K562 (cell line): ENCODE data around the gene DNASE1L3. TPM values are rescaled to one million over a fixed set of nuclear protein-coding genes. Genes with fewer than 3 reads are reported as not detected.

Experiments
- ATAC-seq: fragments of 200-7000 bp; cut with Tn5 transposase; 3 replicates; pipeline ENCODE4 v1.9.1; 2020; ENCODE audit warnings: moderate library complexity
- BruUV-seq: library from RNA; stranded (reverse); fragments of 400-500 nt; replicated peaks from 2 replicates; lab custom pipeline; 2021; lab: Mats Ljungman, UMichigan
- CTCF ChIA-PET: fragments of 300-600 bp; formaldehyde crosslinking; extraction: SDS; loops from one replicate; lab custom pipeline; 2021; ENCODE audit warnings: low intra/inter-chr PET ratio; lab: Yijun Ruan, JAX
- POLR2A ChIA-PET: fragments of 300-600, 350-650 bp; sonication (Branson Sonifier 250); formaldehyde crosslinking; extraction: SDS; loops from one replicate; lab custom pipeline; 2021; ENCODE audit warnings: antibody characterized with exemption, inconsistent platforms; lab: Yijun Ruan, JAX
- DNase-seq, 4 experiments: peaks; one replicate each; pipeline versions ENCODE4 v3.0.0 to v3.0.0-alpha.2; 2011 to 2018; ENCODE audit warnings: low spot score in 3 of 4, mixed read lengths in 3 of 4; ENCODE audit errors: extremely low read depth in 1 of 4
- FAIRE-seq: peaks from 2 replicates; lab custom pipeline; 2011; peaks lifted over from hg19 to GRCh38; lab: Jason Lieb, UNC
- H2AFZ ChIP-seq: 2 replicates; pipeline ENCODE4 v1.6.0; 2011; ENCODE audit warnings: low read depth, low read length, control low read depth, inconsistent platforms
- H3K27ac ChIP-seq: fragments of 200-600 bp; 3 replicates; pipeline ENCODE4 v1.8.0; 2011; ENCODE audit warnings: low read depth, mild to moderate bottlenecking, control low read depth, inconsistent platforms, low read length, moderate library complexity, mixed read lengths; ENCODE audit errors: extremely low read depth
- H3K27me3 ChIP-seq, 2 experiments: fragments of 300-600 bp in 1 of 2; 2 replicates in 1 of 2; 3 replicates in 1 of 2; pipeline versions ENCODE4 v1.6.0 to v1.8.0; 2011; ENCODE audit warnings: inconsistent platforms in 2 of 2, low read length in 2 of 2, mild to moderate bottlenecking in 1 of 2, mixed read lengths in 1 of 2, moderate library complexity in 1 of 2; ENCODE audit not compliant: control insufficient read depth in 2 of 2, insufficient read depth in 2 of 2
- H3K36me3 ChIP-seq: fragments of 300-600 bp; 3 replicates; pipeline ENCODE4 v1.8.0; 2011; ENCODE audit warnings: mild to moderate bottlenecking, low read length, inconsistent platforms; ENCODE audit not compliant: control insufficient read depth, insufficient read depth
- H3K4me1 ChIP-seq, 2 experiments: fragments of 200-600 bp in 1 of 2; replicated peaks in 1 of 2; 2 replicates in 1 of 2; 3 replicates in 1 of 2; pipeline versions ENCODE4 v1.5.1 to v1.8.0; 2011; ENCODE audit warnings: inconsistent platforms in 2 of 2, low read length in 2 of 2, mild to moderate bottlenecking in 1 of 2, mixed read lengths in 1 of 2, moderate library complexity in 1 of 2; ENCODE audit not compliant: control insufficient read depth in 2 of 2, insufficient read depth in 2 of 2
- H3K4me2 ChIP-seq: 2 replicates; pipeline ENCODE4 v1.6.1; 2011; ENCODE audit warnings: low read length, control low read depth, inconsistent platforms, mixed read lengths; ENCODE audit not compliant: insufficient read depth
- H3K4me3 ChIP-seq: fragments of 200-600 bp; sonication (generic), shearing (Covaris generic); 2 replicates; pipeline ENCODE4 v1.5.1; 2016; ENCODE audit warnings: control low read depth, inconsistent platforms
- H3K79me2 ChIP-seq: fragments of 200-600 bp; 3 replicates; pipeline ENCODE4 v1.8.0; 2011; ENCODE audit warnings: low read length, inconsistent platforms; ENCODE audit not compliant: control insufficient read depth, insufficient read depth
- H3K9ac ChIP-seq, 2 experiments: 2 replicates each; pipeline versions ENCODE4 v1.6.0 to v1.6.1; 2011; ENCODE audit warnings: low read depth in 2 of 2, low read length in 2 of 2, control low read depth in 1 of 2, inconsistent platforms in 1 of 2, mild to moderate bottlenecking in 1 of 2, mixed read lengths in 1 of 2; ENCODE audit not compliant: insufficient read depth in 1 of 2
- H3K9me1 ChIP-seq: one replicate; pipeline ENCODE4 v1.6.0; 2011; ENCODE audit warnings: inconsistent platforms, mild to moderate bottlenecking, low read length, moderate library complexity; ENCODE audit not compliant: control insufficient read depth, insufficient read depth
- H3K9me3 ChIP-seq: replicated peaks from 2 replicates; pipeline ENCODE4 v1.5.1; 2011; ENCODE audit warnings: low read depth, low read length, inconsistent platforms; ENCODE audit not compliant: control insufficient read depth, insufficient read depth
- H4K20me1 ChIP-seq: replicated peaks from 2 replicates; pipeline ENCODE4 v1.6.1; 2011; ENCODE audit warnings: low read length, inconsistent platforms, mixed read lengths; ENCODE audit not compliant: control insufficient read depth, insufficient read depth
- EP400 ChIP-seq: fragments of 450-650 bp; IDR thresholded peaks from 2 replicates; pipeline ENCODE4 v1.6.1; 2017; ENCODE audit warnings: antibody characterized with exemption, mild to moderate bottlenecking, moderate library complexity
- ZKSCAN1 ChIP-seq: fragments of 150-350 bp; IDR thresholded peaks from 2 replicates; pipeline ENCODE4 v1.6.1; 2016; ENCODE audit warnings: low read depth, low read length
- ZNF347 ChIP-seq: fragments of 450-650 bp; formaldehyde crosslinking; IDR thresholded peaks from 2 replicates; pipeline ENCODE4 v1.4.0; 2020; ENCODE audit warnings: low read depth, mild to moderate bottlenecking, moderate library complexity
- ZNF584 ChIP-seq: fragments of 200-800 bp; sonication (Bioruptor generic); IDR thresholded peaks from 2 replicates; pipeline ENCODE4 v1.6.1; 2016; ENCODE audit warnings: low read depth, mild to moderate bottlenecking, missing genetic modification characterization, missing compliant biosample characterization
- WGBS: fragments of 100-300 bp; shearing (Covaris generic); methylation state at CpG from one replicate; pipeline ENCODE4 v1.1.6; 2016; ENCODE audit warnings: low coverage, mixed read lengths; ENCODE audit not compliant: insufficient coverage; ENCODE audit errors: missing lambda C conversion rate; 5-methylcytosine and 5-hydroxymethylcytosine counted together
- in situ Hi-C: fragments of 300-500 bp; cut with MboI; formaldehyde crosslinking; loops from 4 replicates; pipeline ENCODE4 v1.15.0; 2018; ENCODE audit warnings: inconsistent platforms, mixed read lengths
- intact Hi-C: fragments of 100-400 bp; cut with micrococcal nuclease; formaldehyde crosslinking; loops from 2 replicates; pipeline ENCODE4 v1.14.2; 2022
- polyA plus RNA-seq, 8 experiments: library from polyadenylated mRNA; depleted of rRNA in 4 of 8; stranded (reverse) in 5 of 8; unstranded in 3 of 8; fragments of >200 nt; fragmentation: Nextera tagmentation in 2 of 8; fragmentation: Illumina TruSeq in 1 of 8; extraction: Ambion mirVana in 2 of 8; extraction: Trizol in 1 of 8; gene quantifications; 2 replicates each; pipeline versions ENCODE4 v1.2.1 to v1.2.3, GENCODE V29; 2011 to 2014; ENCODE audit warnings: inconsistent platforms in 1 of 8, missing spikeins in 1 of 8
- total RNA-seq, 7 experiments: library from RNA; depleted of rRNA in 6 of 7; stranded (reverse); fragments of >200 nt in 6 of 7; fragmentation: Illumina TruSeq in 2 of 7; extraction: Trizol in 2 of 7; gene quantifications; 2 replicates each; pipeline versions ENCODE4 v1.2.1 to v1.2.3, GENCODE V29; 2011 to 2021; ENCODE audit warnings: low replicate concordance in 1 of 7

The DNASE1L3 gene
- total and polyA plus RNA-seq, 9 of the 15 experiments (the other 6 are each of a cell fraction or from before 2014, with no cell fraction given) = 0.06 TPM; not detected in 8

- Histone ChIP-seq H3K79me2 (no peaks in the 10 kb centered on the region), H3K4me2 (no peak overlapping the region), H3K36me3 (no peaks in the 10 kb centered on the region), H2AFZ (no peak overlapping the region), H4K20me1 (no peaks in the 10 kb centered on the region), H3K4me1 (peaks cover 19 to 28% of the 10 kb centered on the region in 2 experiments), H3K27me3 (no peaks in the 10 kb centered on the region), H3K9me1 (no peaks in the 10 kb centered on the region), H3K9me3 (no peaks in the 10 kb centered on the region), H3K27ac (no peak overlapping the region), H3K4me3 (no peak overlapping the region), H3K9ac (no peak overlapping the region)
- WGBS = 54% methylated on average over 5 of the region's 13 CpGs
- in situ Hi-C loops (loop anchor here (10.0 kb wide), 2 partner anchors 235 to 355 kb away; partner anchors contain the start of gene ACOX2), intact Hi-C loops (loop anchor here (10.0 kb wide), 1 partner anchor 315 kb away; no protein-coding TSS in a partner anchor)
- ATAC-seq (no peak), DNase-seq (no peak), FAIRE-seq (no peak)
- BruUV-seq = no TSS peak
- TF ChIP-seq ZNF584 = no peak
- no peak for TF ChIP-seq ZNF347 (CRISPR knock-in tag)
- peak; percentile 87 for TF ChIP-seq ZKSCAN1
- no peak for TF ChIP-seq EP400
- POLR2A ChIA-PET = interaction anchor here (0.6 to 0.8 kb wide), 2 partner anchors 12 to 426 kb away, joined by 3 read pairs; no protein-coding TSS in a partner anchor
- CTCF ChIA-PET = no interaction called here
Measured at GRCh38 chr3:58179235-58180098, 31.3 kb downstream of the DNASE1L3 start.
